Spleen (tissue), 11 donors: ENCODE measurements around the gene RFLNA. TPM values are rescaled to one million over a fixed set of nuclear protein-coding genes. Genes with fewer than 3 reads are reported as not detected.
"Not testable (repeated sequence)": the region's sequence is repeated elsewhere in the genome, so short reads cannot be mapped to it uniquely, and the experiment has no call there.

Source experiments
- DNase-seq: peaks from one replicate; pipeline ENCODE4 v3.0.0-alpha.2; 2020
- H3K27ac ChIP-seq, 8 donors: fragments of 200-600 bp; sonication (generic) in 7 of 8; 1 replicate in 4 of 8; 2 replicates in 4 of 8; pipeline versions ENCODE4 v1.5.0 to v1.8.0; 2016 to 2021; ENCODE audit warnings: inconsistent platforms in 4 of 8, mild to moderate bottlenecking in 4 of 8, moderate library complexity in 1 of 8
- H3K27me3 ChIP-seq, 7 donors: fragments of 200-600 bp; sonication (generic) in 6 of 7; replicated peaks in 1 of 7; 1 replicate in 4 of 7; 2 replicates in 3 of 7; pipeline versions ENCODE4 v1.5.0 to v1.8.0; 2016 to 2021; ENCODE audit warnings: inconsistent platforms in 3 of 7, mild to moderate bottlenecking in 1 of 7
- H3K36me3 ChIP-seq, 6 donors: fragments of 200-600 bp; sonication (generic) in 5 of 6; 1 replicate in 4 of 6; 2 replicates in 2 of 6; pipeline versions ENCODE4 v1.5.0 to v1.8.0; 2016 to 2021; ENCODE audit warnings: inconsistent platforms in 2 of 6
- H3K4me1 ChIP-seq, 6 donors: fragments of 200-600 bp; sonication (generic) in 5 of 6; 1 replicate in 3 of 6; 2 replicates in 3 of 6; pipeline versions ENCODE4 v1.5.0 to v1.8.0; 2016 to 2021; ENCODE audit warnings: inconsistent platforms in 3 of 6
- H3K4me3 ChIP-seq, 8 donors: fragments of 200-600 bp; sonication (generic) in 7 of 8; 1 replicate in 4 of 8; 2 replicates in 4 of 8; pipeline versions ENCODE4 v1.5.0 to v1.8.0; 2016 to 2021; ENCODE audit warnings: inconsistent platforms in 4 of 8, mild to moderate bottlenecking in 4 of 8, moderate library complexity in 2 of 8
- H3K9me3 ChIP-seq, 8 donors: fragments of 200-600 bp; sonication (generic) in 7 of 8; 1 replicate in 4 of 8; 2 replicates in 4 of 8; pipeline versions ENCODE4 v1.5.0 to v1.8.0; 2016 to 2021; ENCODE audit warnings: inconsistent platforms in 4 of 8
- CTCF ChIP-seq, 11 experiments: fragments of 200-600 bp in 7 of 11; fragments of 450-650 bp in 4 of 11; sonication (generic) in 4 of 11; IDR thresholded peaks in 8 of 11; conservative IDR thresholded peaks in 3 of 11; 1 replicate in 7 of 11; 2 replicates in 4 of 11; pipeline versions ENCODE4 v1.4.0 to v1.8.0; 2016 to 2021; ENCODE audit warnings: antibody characterized with exemption in 11 of 11, inconsistent platforms in 4 of 11, mild to moderate bottlenecking in 1 of 11
- POLR2A ChIP-seq, 3 donors: fragments of 450-650 bp; IDR thresholded peaks; one replicate each; pipeline ENCODE4 v1.5.1; 2017; ENCODE audit warnings: antibody characterized with exemption in 3 of 3, mild to moderate bottlenecking in 1 of 3
- POLR2AphosphoS5 ChIP-seq, 3 donors: sonication (generic); formaldehyde crosslinking; IDR thresholded peaks; one replicate each; pipeline ENCODE4 v1.5.1; 2017; ENCODE audit warnings: antibody characterized with exemption in 3 of 3
- WGBS, 5 donors: extraction: QIAGEN DNeasy Blood & Tissue Kit in 3 of 5; methylation state at CpG; one replicate each; pipeline versions ENCODE4 v1.1.5 to v1.1.7; 2013 to 2018; 5-methylcytosine and 5-hydroxymethylcytosine counted together
- intact Hi-C: fragments of 100-400 bp; cut with DNase I; formaldehyde crosslinking; loops from one replicate; pipeline ENCODE4 v1.15.0; 2023; ENCODE audit warnings: low total_unique reads
- polyA plus RNA-seq, 3 donors: library from polyadenylated mRNA; stranded (reverse); fragments of 200-250 nt; gene quantifications; one replicate each; pipeline ENCODE4 v1.2.1, GENCODE V29; 2013
- total RNA-seq, 7 donors: library from RNA; depleted of rRNA in 3 of 7; stranded (reverse); fragments of >200 nt in 3 of 7; fragmentation: NEBNext Ultra II Directional in 4 of 7; extraction: Animal tissue kit (Norgen Biotek cat#: 25700) in 4 of 7; gene quantifications; one replicate each; pipeline versions ENCODE4 v1.1.0 to v1.2.1, GENCODE V29; 2016 to 2021
- donor health status: healthy with polysubstance abuse.
- donor health status: DM: no; HTN: no; CAD: no; lungs with moderate emphysema.
- donor health status: DM: no; HTN: no; CAD: no.
- donor health status: Bipolar disorder and iron deficiency.
- donor health status: healthy.
- donor health status: DM: no; HTN: no; CAD: no.
- donor health status: DM: yes; HTN: yes; CAD: no.

The RFLNA gene
- total and polyA plus RNA-seq, 10 donors = 0.04 to 0.35 (median 0.21) TPM; not detected in 6

DNA sequence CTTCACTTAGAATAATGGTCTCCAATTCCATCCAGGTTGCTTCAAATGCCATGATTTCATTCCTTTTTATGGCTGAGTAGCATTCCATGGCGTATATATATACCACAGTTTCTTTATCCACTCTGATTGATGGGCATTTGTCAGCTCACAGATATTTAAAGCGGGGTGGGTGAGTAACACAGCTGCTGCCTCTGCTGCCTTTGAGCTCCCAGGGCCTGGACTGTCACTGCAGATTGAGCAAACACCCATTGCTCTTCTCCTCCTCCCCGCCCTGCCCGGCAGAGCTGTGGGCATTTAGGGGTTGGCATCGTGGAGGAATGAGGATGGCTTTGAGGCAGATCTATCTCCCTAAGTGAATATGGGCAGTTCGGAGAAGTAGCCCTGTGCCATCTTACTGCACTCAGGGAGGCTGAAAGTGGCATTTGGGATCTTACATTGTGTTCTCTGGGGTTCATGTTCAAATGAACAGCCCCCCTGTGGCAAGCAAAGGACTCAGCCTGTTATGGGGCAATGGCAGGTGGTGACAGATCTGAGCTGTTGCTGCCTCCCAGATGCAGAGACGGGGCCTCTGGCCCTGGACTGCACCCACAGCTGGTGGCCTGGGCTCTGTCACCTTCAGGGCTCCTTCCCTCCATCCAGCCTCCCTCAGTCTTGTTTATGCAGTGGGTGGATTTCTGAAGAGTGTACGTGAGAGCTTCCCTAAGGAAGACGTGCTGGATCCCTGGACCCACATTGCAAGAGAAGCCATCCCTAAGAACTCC is 4.9 kb downstream of the RFLNA start:
- peaks cover 0 to 18% (median 11%) of the 10 kb centered on the region in 6 donors for H3K4me1 ChIP-seq
- intact Hi-C loops = loop anchor here (10.0 kb wide), 1 partner anchor 235 kb away; no protein-coding TSS in a partner anchor
- no peaks in the 10 kb centered on the region for H3K36me3 ChIP-seq
- H3K27ac ChIP-seq = no peak overlapping the region
- H3K9me3 ChIP-seq = no peaks in the 10 kb centered on the region
- H3K4me3 ChIP-seq = no peak overlapping the region
- peak; percentile 37 for DNase-seq
- TF ChIP-seq CTCF (IDR thresholded peaks at IDR 0.05 in 8 of 11, conservative IDR thresholded peaks at IDR 0.05 in 3 of 11) (no peak), POLR2A (IDR thresholded peaks at IDR 0.05) (no peak), POLR2AphosphoS5 (IDR thresholded peaks at IDR 0.05) (no peak)
- 77 to 83% (median 80%) methylated on average over 8 to 9 of the region's 9 CpGs for WGBS, 5 donors
- peaks cover 0 to 47% (median 38%) of the 10 kb centered on the region in 7 donors for H3K27me3 ChIP-seq

DNA sequence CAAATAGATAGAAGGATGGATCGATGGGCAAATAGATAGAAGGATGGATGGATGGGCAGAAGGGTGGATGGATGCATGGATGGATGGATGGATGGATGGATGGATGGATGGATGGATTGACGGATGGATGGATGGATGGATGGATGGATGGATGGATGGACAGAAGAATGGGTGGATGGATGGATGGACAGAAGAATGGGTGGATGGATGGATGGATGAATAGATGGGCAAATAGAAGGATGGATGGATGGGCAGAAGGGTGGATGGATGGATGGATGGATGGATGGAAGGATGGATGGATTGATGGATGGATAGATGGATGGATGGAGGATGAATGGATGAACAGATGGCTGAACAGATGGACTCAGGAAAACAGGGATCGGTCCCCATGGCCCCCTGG is 5.8 kb downstream of the RFLNA start:
- 72 to 91% (median 86%) methylated on average over 3 of the region's 3 CpGs for WGBS, 5 donors

GRCh38 chr12:124301084-124301654 is 6.3 kb downstream of the RFLNA start:
- Histone ChIP-seq H3K27ac (no peak overlapping the region), H3K4me3 (no peak overlapping the region), H3K9me3 (no peaks in the 10 kb centered on the region), H3K4me1 (peaks cover 0 to 7% (median 2%) of the 10 kb centered on the region in 6 donors), H3K27me3 (peaks cover 0 to 35% (median 28%) of the 10 kb centered on the region in 7 donors), H3K36me3 (no peaks in the 10 kb centered on the region)
- no peak for TF ChIP-seq POLR2A (IDR thresholded peaks at IDR 0.05)
- TF ChIP-seq CTCF (IDR thresholded peaks at IDR 0.05 in 8 of 11, conservative IDR thresholded peaks at IDR 0.05 in 3 of 11) = no peak
- no peak for TF ChIP-seq POLR2AphosphoS5 (IDR thresholded peaks at IDR 0.05)
- DNase-seq = peak; percentile 32
- intact Hi-C loops = no loop called here
- WGBS, 5 donors = 82 to 91% (median 86%) methylated on average over 12 to 14 of the region's 14 CpGs

More for the DNA sequence above, 5.8 kb downstream of the RFLNA start:
- intact Hi-C loops, H3K27ac ChIP-seq, DNase-seq, H3K4me3 ChIP-seq, H3K9me3 ChIP-seq, H3K36me3 ChIP-seq: not testable (repeated sequence)
- H3K4me1 ChIP-seq = peaks cover 0 to 12% (median 6%) of the 10 kb centered on the region in 6 donors
- H3K27me3 ChIP-seq = peaks cover 0 to 39% (median 32%) of the 10 kb centered on the region in 7 donors

DNA sequence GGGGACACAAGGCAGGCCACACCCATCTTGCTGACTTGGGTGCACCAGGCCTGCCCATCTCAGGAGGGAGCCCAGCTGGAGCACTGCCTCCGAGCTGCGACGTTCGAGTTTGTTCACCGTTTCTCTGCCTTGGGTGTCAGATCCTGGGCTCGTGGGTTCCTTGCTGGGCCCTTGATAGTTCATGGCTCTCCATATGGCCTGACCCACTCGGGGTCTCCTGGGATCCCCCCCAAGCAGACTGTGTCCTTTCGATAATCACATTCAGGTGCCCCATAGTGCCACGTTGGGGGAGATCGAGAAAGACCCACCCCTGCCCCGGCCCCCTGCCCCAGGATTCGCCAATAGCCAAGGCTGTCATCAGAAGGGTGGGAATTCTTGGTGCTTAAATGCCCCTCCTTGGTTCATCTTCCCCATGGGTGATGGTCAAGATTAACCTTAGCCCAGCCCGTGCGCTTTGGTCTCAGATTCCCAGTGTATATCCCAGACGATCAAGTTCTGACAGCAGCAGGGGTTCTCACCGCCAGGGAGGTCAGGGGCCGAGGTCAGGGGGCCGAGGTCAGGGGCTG is 7.4 kb downstream of the RFLNA start:
- H3K4me1 ChIP-seq = no peaks in the 10 kb centered on the region
- H3K4me3 ChIP-seq = no peak overlapping the region
- WGBS, 5 donors = 89 to 95% (median 92%) methylated on average over 18 of the region's 18 CpGs
- TF ChIP-seq CTCF (IDR thresholded peaks at IDR 0.05 in 8 of 11, conservative IDR thresholded peaks at IDR 0.05 in 3 of 11) = no peak
- no peak for TF ChIP-seq POLR2AphosphoS5 (IDR thresholded peaks at IDR 0.05)
- no peak for TF ChIP-seq POLR2A (IDR thresholded peaks at IDR 0.05)
- DNase-seq = peak; percentile 56
- intact Hi-C loops = no loop called here
- no peaks in the 10 kb centered on the region for H3K36me3 ChIP-seq
- H3K27me3 ChIP-seq = peaks cover 0 to 23% (median 16%) of the 10 kb centered on the region in 7 donors
- H3K27ac ChIP-seq = no peak overlapping the region
- no peaks in the 10 kb centered on the region for H3K9me3 ChIP-seq
